CD4-positive, alpha-beta T cell (primary cell): ENCODE measurements around the gene MED15. TPM values are rescaled to one million over a fixed set of nuclear protein-coding genes. Genes with fewer than 3 reads are reported as not detected.
A peak's percentile ranks its signal among the peaks of the same experiment; 100 is the strongest.

Source experiments
- ATAC-seq: fragments of 200-7000 bp; cut with Tn5 transposase; one replicate; pipeline ENCODE4 v1.10.0; 2022; ENCODE audit warnings: mild to moderate bottlenecking; ENCODE audit not compliant: poor library complexity
- CTCF ChIA-PET: fragments of 350-600 bp; sonication (Branson Sonifier 250); formaldehyde crosslinking; loops from one replicate; lab custom pipeline; 2021; ENCODE audit warnings: antibody characterized with exemption, inconsistent platforms; lab: Charles Lee
- POLR2A ChIA-PET: fragments of 350-600 bp; sonication (Branson Sonifier 250); formaldehyde crosslinking; loops from one replicate; lab custom pipeline; 2021; ENCODE audit warnings: antibody characterized with exemption, inconsistent platforms; lab: Charles Lee
- DNase-seq, 14 experiments: peaks; one replicate each; pipeline ENCODE4 v3.0.0-alpha.2; 2013 to 2020; ENCODE audit warnings: mixed read lengths in 2 of 14
- H3K27ac ChIP-seq, 2 donors: one replicate each; pipeline versions ENCODE4 v1.5.1 to v1.7.0; 2013; ENCODE audit warnings: low read length in 2 of 2, low read depth in 1 of 2, mild to moderate bottlenecking in 1 of 2
- H3K27me3 ChIP-seq, 2 experiments: 1 replicate in 1 of 2; 2 replicates in 1 of 2; pipeline versions ENCODE4 v1.6.1 to v1.7.0; 2013; ENCODE audit warnings: low read length in 2 of 2, control low read depth in 1 of 2, mild to moderate bottlenecking in 1 of 2, moderate library complexity in 1 of 2; ENCODE audit not compliant: insufficient read depth in 2 of 2, control insufficient read depth in 1 of 2
- H3K36me3 ChIP-seq: one replicate; pipeline ENCODE4 v1.6.1; 2013; ENCODE audit warnings: low read length, control low read depth; ENCODE audit not compliant: insufficient read depth
- H3K4me1 ChIP-seq: one replicate; pipeline ENCODE4 v1.6.1; 2013; ENCODE audit warnings: low read length, control low read depth; ENCODE audit not compliant: insufficient read depth
- H3K4me3 ChIP-seq: one replicate; pipeline ENCODE4 v1.5.1; 2013; ENCODE audit warnings: mild to moderate bottlenecking, low read length, moderate library complexity
- H3K9me3 ChIP-seq, 2 experiments: 1 replicate in 1 of 2; 2 replicates in 1 of 2; pipeline versions ENCODE4 v1.6.1 to v1.7.0; 2013; ENCODE audit warnings: low read length in 2 of 2, mild to moderate bottlenecking in 2 of 2, control low read depth in 1 of 2, moderate library complexity in 1 of 2; ENCODE audit not compliant: control insufficient read depth in 1 of 2, insufficient read depth in 1 of 2
- H3K27ac Mint-ChIP-seq: one replicate; pipeline ENCODE4 v1.8.0; 2020; ENCODE audit warnings: mixed read lengths
- H3K27me3 Mint-ChIP-seq: one replicate; pipeline ENCODE4 v1.8.0; 2021; ENCODE audit warnings: mixed read lengths
- H3K36me3 Mint-ChIP-seq: one replicate; pipeline ENCODE4 v1.8.0; 2021; ENCODE audit warnings: low read depth, mixed read lengths
- H3K4me1 Mint-ChIP-seq: one replicate; pipeline ENCODE4 v1.8.0; 2021; ENCODE audit warnings: low read depth, mixed read lengths
- H3K4me3 Mint-ChIP-seq: one replicate; pipeline ENCODE4 v1.8.0; 2020; ENCODE audit warnings: mild to moderate bottlenecking, mixed read lengths
- H3K9me3 Mint-ChIP-seq: one replicate; pipeline ENCODE4 v1.8.0; 2020; ENCODE audit warnings: mixed read lengths
- intact Hi-C, 2 experiments: fragments of 100-400 bp; cut with DNase I in 1 of 2; cut with micrococcal nuclease in 1 of 2; formaldehyde crosslinking; loops; one replicate each; pipeline versions ENCODE4 v1.15.1 to v1.9.0; 2023 to 2025; cut with DNase I, micrococcal nuclease
- total RNA-seq, 174 experiments: library from RNA in 2 of 174; stranded (reverse) in 2 of 174; gene quantifications; one replicate each; pipeline ENCODE4 v1.2.3 and lab custom pipeline; 2021 to 2026
- TF ChIP-seq, protein P1 (sequence below): fragments of 200-600 bp; IDR thresholded peaks from one replicate; pipeline ENCODE4 v1.8.0; 2022; ENCODE audit warnings: antibody characterized with exemption, mild to moderate bottlenecking

Gene MED15
- total RNA-seq, 2 experiments from 2014 or later, result 181 to 191 TPM

DNA sequence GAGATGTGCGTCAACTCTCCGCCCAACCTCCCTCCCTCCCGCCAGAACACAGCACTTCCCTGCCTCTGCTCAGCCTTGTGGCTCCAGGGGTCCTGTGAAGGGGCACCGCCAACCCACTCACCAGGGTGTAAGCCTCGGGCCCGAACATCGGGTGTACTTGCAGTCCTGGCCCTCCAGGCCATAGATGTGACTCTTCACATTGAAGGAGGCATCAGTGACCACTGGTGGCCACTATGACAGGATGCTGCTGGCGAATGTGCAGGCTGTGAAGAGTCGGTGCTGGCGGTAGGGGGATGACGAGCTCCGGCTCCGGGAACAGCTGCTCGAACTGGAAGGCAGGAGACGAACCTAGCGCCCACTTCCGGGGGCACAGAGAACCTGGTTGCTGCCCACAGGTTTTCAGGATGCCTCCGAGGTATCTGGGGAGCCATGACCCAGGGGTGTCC lies 97.4 kb downstream of the MED15 start:
- Mint-ChIP-seq H3K27ac (no peak overlapping the region), H3K9me3 (no peaks in the 10 kb centered on the region), H3K4me1 (peaks cover 10% of the 10 kb centered on the region), H3K27me3 (no peaks in the 10 kb centered on the region), H3K4me3 (no peak overlapping the region), H3K36me3 (no peaks in the 10 kb centered on the region)
- DNase-seq, result no peak
- Histone ChIP-seq H3K4me3 (no peak overlapping the region), H3K4me1 (peaks cover 15% of the 10 kb centered on the region), H3K9me3 (no peaks in the 10 kb centered on the region), H3K36me3 (no peaks in the 10 kb centered on the region), H3K27me3 (no peaks in the 10 kb centered on the region), H3K27ac (no peak overlapping the region)
- no peak for ATAC-seq
- POLR2A ChIA-PET, result no interaction called here
- CTCF ChIA-PET, result no interaction called here
- TF ChIP-seq, protein P1, sequence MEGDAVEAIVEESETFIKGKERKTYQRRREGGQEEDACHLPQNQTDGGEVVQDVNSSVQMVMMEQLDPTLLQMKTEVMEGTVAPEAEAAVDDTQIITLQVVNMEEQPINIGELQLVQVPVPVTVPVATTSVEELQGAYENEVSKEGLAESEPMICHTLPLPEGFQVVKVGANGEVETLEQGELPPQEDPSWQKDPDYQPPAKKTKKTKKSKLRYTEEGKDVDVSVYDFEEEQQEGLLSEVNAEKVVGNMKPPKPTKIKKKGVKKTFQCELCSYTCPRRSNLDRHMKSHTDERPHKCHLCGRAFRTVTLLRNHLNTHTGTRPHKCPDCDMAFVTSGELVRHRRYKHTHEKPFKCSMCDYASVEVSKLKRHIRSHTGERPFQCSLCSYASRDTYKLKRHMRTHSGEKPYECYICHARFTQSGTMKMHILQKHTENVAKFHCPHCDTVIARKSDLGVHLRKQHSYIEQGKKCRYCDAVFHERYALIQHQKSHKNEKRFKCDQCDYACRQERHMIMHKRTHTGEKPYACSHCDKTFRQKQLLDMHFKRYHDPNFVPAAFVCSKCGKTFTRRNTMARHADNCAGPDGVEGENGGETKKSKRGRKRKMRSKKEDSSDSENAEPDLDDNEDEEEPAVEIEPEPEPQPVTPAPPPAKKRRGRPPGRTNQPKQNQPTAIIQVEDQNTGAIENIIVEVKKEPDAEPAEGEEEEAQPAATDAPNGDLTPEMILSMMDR, result no peak
- intact Hi-C loops, result loop anchor here in 1 of 2 experiments (5.0 kb wide), 1 partner anchor 42 kb away; no protein-coding TSS in a partner anchor

DNA sequence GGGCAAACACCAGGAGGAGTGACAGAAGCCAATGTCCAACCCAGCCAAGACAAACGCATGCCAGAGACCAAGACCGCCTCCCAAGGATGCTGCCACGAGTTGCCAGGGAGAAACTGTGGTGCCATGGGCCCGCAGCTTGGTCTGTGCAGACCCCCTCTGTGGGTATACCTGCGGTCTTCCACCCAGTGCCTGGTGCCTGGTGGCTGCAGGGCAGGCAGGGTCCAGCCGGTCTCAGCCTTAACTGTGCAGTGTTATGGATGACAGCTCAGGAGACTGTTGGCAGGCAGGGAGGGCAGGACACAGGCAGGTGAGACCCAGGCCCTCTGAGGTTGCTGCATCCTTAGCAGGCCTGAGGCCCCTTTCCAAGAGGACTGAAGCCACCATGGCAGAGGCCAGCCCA lies 97.9 kb downstream of the MED15 start:
- POLR2A ChIA-PET, result no interaction called here

DNA sequence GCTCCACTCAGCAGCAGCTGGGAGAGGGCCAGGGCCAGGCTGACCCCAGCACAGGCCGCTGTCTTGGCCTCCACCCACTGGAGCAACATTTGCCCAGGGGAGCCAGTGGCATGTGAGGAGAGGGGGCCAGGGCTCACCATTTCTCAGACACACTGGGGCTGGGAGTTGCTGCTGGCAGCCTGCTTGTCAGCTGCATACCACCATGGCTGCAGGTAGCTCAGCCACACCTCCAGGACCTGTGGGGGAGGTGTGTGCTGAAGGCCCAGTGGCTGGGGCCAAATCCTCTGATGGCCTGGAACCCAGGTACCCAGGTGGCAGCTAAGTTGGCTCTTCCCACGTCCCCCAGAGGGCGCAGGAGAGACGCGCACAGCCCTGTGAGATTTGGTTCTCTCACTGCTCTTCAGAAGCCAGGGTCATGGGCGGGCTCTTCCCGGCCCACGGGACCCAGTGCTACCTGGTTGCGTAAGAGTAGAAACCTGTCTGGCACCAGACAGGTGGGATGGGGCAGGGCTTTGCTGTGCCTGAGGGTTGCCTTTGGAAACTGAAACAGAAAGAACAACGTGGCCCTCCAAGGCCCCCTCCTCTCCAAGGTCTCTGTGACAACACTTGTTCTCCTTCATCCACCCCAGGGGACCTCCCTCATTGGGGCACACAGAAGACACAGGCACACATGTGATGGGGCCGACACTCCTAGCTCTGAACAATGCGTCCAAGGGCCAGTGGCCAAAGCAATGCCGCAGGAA lies 98.8 kb downstream of the MED15 start:
- Histone ChIP-seq H3K27me3 (no peaks in the 10 kb centered on the region), H3K27ac (no peak overlapping the region), H3K4me3 (no peak overlapping the region), H3K4me1 (peaks cover 15% of the 10 kb centered on the region), H3K36me3 (no peaks in the 10 kb centered on the region), H3K9me3 (no peaks in the 10 kb centered on the region)
- ChIA-PET POLR2A (interaction anchor here (0.7 to 1.0 kb wide), 3 partner anchors 40 to 142 kb away, joined by 3 to 5 read pairs (median 3); no protein-coding TSS in a partner anchor), CTCF (interaction anchor here (0.6 to 1.9 kb wide), 13 partner anchors 16 to 150 kb away, joined by 3 to 7 read pairs (median 3); no protein-coding TSS in a partner anchor)
- intact Hi-C loops, result loop anchor here (1.0 to 5.0 kb wide), 6 partner anchors 42 to 187 kb away; no protein-coding TSS in a partner anchor
- H3K27me3 Mint-ChIP-seq, result no peaks in the 10 kb centered on the region
- ATAC-seq (peak; percentile 97), DNase-seq (peak; percentile 52 to 87 (median 66))
- no peaks in the 10 kb centered on the region for H3K36me3 Mint-ChIP-seq
- H3K4me1 Mint-ChIP-seq, result peaks cover 10% of the 10 kb centered on the region
- TF ChIP-seq, protein P1, result peak; percentile 75
- peak overlapping the region; percentile 59 for H3K27ac Mint-ChIP-seq
- H3K9me3 Mint-ChIP-seq, result no peaks in the 10 kb centered on the region
- no peak overlapping the region for H3K4me3 Mint-ChIP-seq

More for the DNA sequence above, 97.9 kb downstream of the MED15 start:
- Histone ChIP-seq H3K9me3 (no peaks in the 10 kb centered on the region), H3K4me3 (no peak overlapping the region), H3K4me1 (peaks cover 15% of the 10 kb centered on the region), H3K27ac (no peak overlapping the region), H3K36me3 (no peaks in the 10 kb centered on the region), H3K27me3 (no peaks in the 10 kb centered on the region)
- H3K36me3 Mint-ChIP-seq, result no peaks in the 10 kb centered on the region
- TF ChIP-seq, protein P1, result no peak
- intact Hi-C loops, result loop anchor here in 1 of 2 experiments (5.0 kb wide), 1 partner anchor 43 kb away; no protein-coding TSS in a partner anchor
- CTCF ChIA-PET, result interaction anchor here (1.1 kb wide), 1 partner anchor 87 kb away, joined by 5 read pairs; no protein-coding TSS in a partner anchor
- no peak overlapping the region for H3K27ac Mint-ChIP-seq
- H3K9me3 Mint-ChIP-seq, result no peaks in the 10 kb centered on the region
- no peak for ATAC-seq
- peaks cover 10% of the 10 kb centered on the region for H3K4me1 Mint-ChIP-seq
- H3K27me3 Mint-ChIP-seq, result no peaks in the 10 kb centered on the region
- DNase-seq, result no peak
- no peak overlapping the region for H3K4me3 Mint-ChIP-seq
